ENCODE data around the gene TMEM266. TPM values are rescaled to one million over a fixed set of nuclear protein-coding genes. Genes with fewer than 3 reads are reported as not detected.
"Not testable (repeated sequence)": the region's sequence is repeated elsewhere in the genome, so short reads cannot be mapped to it uniquely, and the experiment has no call there.

The TMEM266 gene
- total RNA-seq: not detected in 2 replicates

- peaks cover 66% of the 10 kb centered on the region for H3K27me3 Mint-ChIP-seq (ENCODE audit: low read depth)
- H3K36me3 Mint-ChIP-seq (ENCODE audit: low read depth): no peaks in the 10 kb centered on the region
- intact Hi-C loops (cut with micrococcal nuclease): loop anchor here (2.0 to 5.0 kb wide), 2 partner anchors 91 to 283 kb away; no protein-coding TSS in a partner anchor
- peaks cover 23% of the 10 kb centered on the region for H3K4me1 Mint-ChIP-seq (ENCODE audit: low read depth)
- DNase-seq (ENCODE audit: low spot score): no peak
- no peaks in the 10 kb centered on the region for H3K9me3 Mint-ChIP-seq
- peak within 1 kb of the TSS; percentile 72 for H3K4me3 Mint-ChIP-seq (ENCODE audit: low read depth)
- no peak within 1 kb of the TSS for H3K27ac Mint-ChIP-seq
These were observed at the start of gene TMEM266 for GRCh38 chr15:76059320-76060117. TMEM266 (plus strand) TSS chr15:76059985; CDS start chr15:76134264, 74,279 bp downstream.

GRCh38 chr15:76010613-76011012 lies 49.2 kb upstream of the TMEM266 start:
- H3K9me3 Mint-ChIP-seq: no peaks in the 10 kb centered on the region
- DNase-seq (ENCODE audit: low spot score): no peak
- H3K27ac Mint-ChIP-seq: no peak overlapping the region
- no peaks in the 10 kb centered on the region for H3K4me1 Mint-ChIP-seq (ENCODE audit: low read depth)
- intact Hi-C loops (cut with micrococcal nuclease): no loop called here
- H3K36me3 Mint-ChIP-seq (ENCODE audit: low read depth): no peaks in the 10 kb centered on the region
- H3K4me3 Mint-ChIP-seq (ENCODE audit: low read depth): no peak overlapping the region
- peaks cover 32% of the 10 kb centered on the region for H3K27me3 Mint-ChIP-seq (ENCODE audit: low read depth)

GRCh38 chr15:76011627-76012551 lies 47.9 kb upstream of the TMEM266 start, which contains the start of gene NRG4:
NRG4 (minus strand) TSS chr15:76012424; CDS start chr15:76011230, 1,194 bp downstream.
- Mint-ChIP-seq H3K27me3 (ENCODE audit: low read depth) (peaks cover 35% of the 10 kb centered on the region), H3K27ac (no peak within 1 kb of the TSS), H3K4me3 (ENCODE audit: low read depth) (no peak within 1 kb of the TSS), H3K9me3 (peaks cover 5% of the 10 kb centered on the region), H3K36me3 (ENCODE audit: low read depth) (no peaks in the 10 kb centered on the region), H3K4me1 (ENCODE audit: low read depth) (no peaks in the 10 kb centered on the region)
- no peak for DNase-seq (ENCODE audit: low spot score)
- intact Hi-C loops (cut with micrococcal nuclease): no loop called here

- intact Hi-C loops (cut with micrococcal nuclease); H3K27ac Mint-ChIP-seq: not testable (repeated sequence)
- peaks cover 29% of the 10 kb centered on the region for H3K27me3 Mint-ChIP-seq (ENCODE audit: low read depth)
These were observed 46.3 kb upstream of the TMEM266 start for GRCh38 chr15:76013470-76013869.

GRCh38 chr15:76024021-76024768 lies 35.6 kb upstream of the TMEM266 start:
- Mint-ChIP-seq H3K4me3 (ENCODE audit: low read depth) (no peak overlapping the region), H3K4me1 (ENCODE audit: low read depth) (no peaks in the 10 kb centered on the region), H3K27me3 (ENCODE audit: low read depth) (peaks cover 18% of the 10 kb centered on the region), H3K36me3 (ENCODE audit: low read depth) (peaks cover 4% of the 10 kb centered on the region), H3K9me3 (peaks cover 15% of the 10 kb centered on the region), H3K27ac (no peak overlapping the region)
- intact Hi-C loops (cut with micrococcal nuclease): no loop called here
- no peak for DNase-seq (ENCODE audit: low spot score)

More at GRCh38 chr15:76013470-76013869, 46.3 kb upstream of the TMEM266 start:
- not testable (repeated sequence) for DNase-seq (ENCODE audit: low spot score); H3K4me3 Mint-ChIP-seq (ENCODE audit: low read depth); H3K4me1 Mint-ChIP-seq (ENCODE audit: low read depth); H3K36me3 Mint-ChIP-seq (ENCODE audit: low read depth)
- peaks cover 10% of the 10 kb centered on the region for H3K9me3 Mint-ChIP-seq

GRCh38 chr15:76032046-76032445 lies 27.7 kb upstream of the TMEM266 start:
- Mint-ChIP-seq H3K9me3 (no peaks in the 10 kb centered on the region), H3K36me3 (ENCODE audit: low read depth) (no peaks in the 10 kb centered on the region), H3K4me1 (ENCODE audit: low read depth) (no peaks in the 10 kb centered on the region), H3K4me3 (ENCODE audit: low read depth) (no peak overlapping the region), H3K27ac (no peak overlapping the region), H3K27me3 (ENCODE audit: low read depth) (peaks cover 32% of the 10 kb centered on the region)
- DNase-seq (ENCODE audit: low spot score): no peak
- intact Hi-C loops (cut with micrococcal nuclease): no loop called here

- DNase-seq (ENCODE audit: low spot score): no peak
- H3K4me3 Mint-ChIP-seq (ENCODE audit: low read depth): no peak overlapping the region
- no peaks in the 10 kb centered on the region for H3K4me1 Mint-ChIP-seq (ENCODE audit: low read depth)
- H3K27ac Mint-ChIP-seq: no peak overlapping the region
- no peaks in the 10 kb centered on the region for H3K9me3 Mint-ChIP-seq
- intact Hi-C loops (cut with micrococcal nuclease): no loop called here
- H3K36me3 Mint-ChIP-seq (ENCODE audit: low read depth): no peaks in the 10 kb centered on the region
- peaks cover 26% of the 10 kb centered on the region for H3K27me3 Mint-ChIP-seq (ENCODE audit: low read depth)
These were observed 26.3 kb upstream of the TMEM266 start for GRCh38 chr15:76033438-76033837.

- H3K27ac Mint-ChIP-seq: no peak overlapping the region
- H3K9me3 Mint-ChIP-seq: no peaks in the 10 kb centered on the region
- no peak for DNase-seq (ENCODE audit: low spot score)
- intact Hi-C loops (cut with micrococcal nuclease): no loop called here
- no peaks in the 10 kb centered on the region for H3K36me3 Mint-ChIP-seq (ENCODE audit: low read depth)
- no peaks in the 10 kb centered on the region for H3K4me1 Mint-ChIP-seq (ENCODE audit: low read depth)
- H3K4me3 Mint-ChIP-seq (ENCODE audit: low read depth): no peak overlapping the region
- peaks cover 24% of the 10 kb centered on the region for H3K27me3 Mint-ChIP-seq (ENCODE audit: low read depth)
These were observed 25.7 kb upstream of the TMEM266 start for GRCh38 chr15:76034111-76034510.

- no peak overlapping the region for H3K27ac Mint-ChIP-seq
- intact Hi-C loops (cut with micrococcal nuclease): no loop called here
- no peak overlapping the region for H3K4me3 Mint-ChIP-seq (ENCODE audit: low read depth)
- no peaks in the 10 kb centered on the region for H3K9me3 Mint-ChIP-seq
- H3K27me3 Mint-ChIP-seq (ENCODE audit: low read depth): peaks cover 29% of the 10 kb centered on the region
- DNase-seq (ENCODE audit: low spot score): no peak
- H3K36me3 Mint-ChIP-seq (ENCODE audit: low read depth): no peaks in the 10 kb centered on the region
- no peaks in the 10 kb centered on the region for H3K4me1 Mint-ChIP-seq (ENCODE audit: low read depth)
These were observed 24.2 kb upstream of the TMEM266 start for GRCh38 chr15:76035593-76035992.

GRCh38 chr15:76038512-76038911 lies 21.3 kb upstream of the TMEM266 start:
- H3K4me3 Mint-ChIP-seq (ENCODE audit: low read depth): no peak overlapping the region
- no peaks in the 10 kb centered on the region for H3K36me3 Mint-ChIP-seq (ENCODE audit: low read depth)
- intact Hi-C loops (cut with micrococcal nuclease): no loop called here
- no peaks in the 10 kb centered on the region for H3K4me1 Mint-ChIP-seq (ENCODE audit: low read depth)
- peaks cover 42% of the 10 kb centered on the region for H3K27me3 Mint-ChIP-seq (ENCODE audit: low read depth)
- H3K27ac Mint-ChIP-seq: no peak overlapping the region
- no peaks in the 10 kb centered on the region for H3K9me3 Mint-ChIP-seq
- DNase-seq (ENCODE audit: low spot score): no peak

GRCh38 chr15:76054201-76054600 lies 5.6 kb upstream of the TMEM266 start:
- intact Hi-C loops (cut with micrococcal nuclease); DNase-seq (ENCODE audit: low spot score); H3K27ac Mint-ChIP-seq; H3K9me3 Mint-ChIP-seq; H3K36me3 Mint-ChIP-seq (ENCODE audit: low read depth); H3K4me3 Mint-ChIP-seq (ENCODE audit: low read depth): not testable (repeated sequence)
- H3K27me3 Mint-ChIP-seq (ENCODE audit: low read depth): peaks cover 36% of the 10 kb centered on the region
- peaks cover 13% of the 10 kb centered on the region for H3K4me1 Mint-ChIP-seq (ENCODE audit: low read depth)

GRCh38 chr15:76056931-76057330 lies 2.9 kb upstream of the TMEM266 start:
- Mint-ChIP-seq H3K27me3 (ENCODE audit: low read depth) (peaks cover 52% of the 10 kb centered on the region), H3K9me3 (no peaks in the 10 kb centered on the region), H3K36me3 (ENCODE audit: low read depth) (no peaks in the 10 kb centered on the region), H3K4me3 (ENCODE audit: low read depth) (no peak overlapping the region), H3K27ac (no peak overlapping the region), H3K4me1 (ENCODE audit: low read depth) (peaks cover 18% of the 10 kb centered on the region)
- intact Hi-C loops (cut with micrococcal nuclease): loop anchor here (1.0 to 5.0 kb wide), 2 partner anchors 82 to 285 kb away; no protein-coding TSS in a partner anchor
- no peak for DNase-seq (ENCODE audit: low spot score)
